Hepatocyte (in vitro differentiated cells): ENCODE measurements around the gene BATF3.

Experiments
- CTCF ChIP-seq: fragments of 200-600 bp; sonication (generic); IDR thresholded peaks from 2 replicates; pipeline ENCODE4 v1.5.1; 2016; ENCODE audit warnings: antibody characterized with exemption, mild to moderate bottlenecking; ENCODE audit not compliant: poor library complexity
- EZH2 ChIP-seq: fragments of 200-600 bp; sonication (generic); IDR thresholded peaks from 2 replicates; pipeline ENCODE4 v1.6.1; 2016; ENCODE audit warnings: antibody characterized with exemption, mild to moderate bottlenecking, borderline replicate concordance
- EZH2phosphoT487 ChIP-seq: fragments of 200-600 bp; sonication (generic); IDR thresholded peaks from one replicate; pipeline ENCODE4 v1.6.1; 2018; ENCODE audit warnings: antibody characterized with exemption, mild to moderate bottlenecking, low read depth, moderate library complexity; ENCODE audit not compliant: unreplicated experiment, severe bottlenecking

GRCh38 chr1:212716161-212716560 is 16.5 kb upstream of the BATF3 start:
- TF ChIP-seq CTCF = no peak
- no peak for TF ChIP-seq EZH2
- TF ChIP-seq EZH2phosphoT487 = no peak
